Ovary (tissue), 3 donors: ENCODE measurements around the gene LIPJ.

Experiments
- CTCF ChIP-seq, 3 donors: fragments of 450-650 bp in 2 of 3; fragments of 200-600 bp in 1 of 3; IDR thresholded peaks; one replicate each; pipeline versions ENCODE4 v1.5.1 to v1.8.0; 2016 to 2022; ENCODE audit warnings: antibody characterized with exemption in 3 of 3, mild to moderate bottlenecking in 1 of 3
- POLR2A ChIP-seq: fragments of 450-650 bp; IDR thresholded peaks from one replicate; pipeline ENCODE4 v1.6.1; 2017; ENCODE audit warnings: antibody characterized with exemption, mild to moderate bottlenecking, moderate library complexity
- donor health status: DM: no; HTN: no; CAD: no.

- TF ChIP-seq CTCF (IDR thresholded peaks at IDR 0.05): no peak
- TF ChIP-seq POLR2A: no peak
These were observed 28.9 kb upstream of the LIPJ start for GRCh38 chr10:88557658-88558057.
